Right forelimb (tissue), 1 donor: ENCODE results near the gene NR4A3.

Experiments used
- DNase-seq: peaks from one replicate; pipeline ENCODE4 v3.0.0-alpha.2; 2018

The NR4A3 gene

DNA sequence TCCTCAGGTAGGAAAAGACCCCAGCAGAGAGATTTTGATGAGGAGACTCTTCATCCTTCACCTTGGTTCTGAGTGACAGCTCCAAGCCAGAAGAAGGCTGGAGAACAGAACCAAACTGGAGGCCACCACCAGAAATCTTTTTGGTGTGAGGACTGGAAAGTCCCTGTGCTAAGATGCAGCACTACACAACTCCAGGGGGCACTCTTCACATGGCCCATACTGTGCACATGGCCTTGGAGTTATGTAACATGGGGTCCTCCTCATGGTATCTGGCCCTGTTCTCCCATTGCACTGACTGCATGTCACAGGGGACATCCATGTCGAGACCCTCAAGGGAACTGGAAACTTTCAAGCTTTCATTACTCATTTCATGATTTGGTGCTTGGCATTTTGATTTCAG, 67.4 kb downstream of the NR4A3 start:
- no peak for DNase-seq

DNA sequence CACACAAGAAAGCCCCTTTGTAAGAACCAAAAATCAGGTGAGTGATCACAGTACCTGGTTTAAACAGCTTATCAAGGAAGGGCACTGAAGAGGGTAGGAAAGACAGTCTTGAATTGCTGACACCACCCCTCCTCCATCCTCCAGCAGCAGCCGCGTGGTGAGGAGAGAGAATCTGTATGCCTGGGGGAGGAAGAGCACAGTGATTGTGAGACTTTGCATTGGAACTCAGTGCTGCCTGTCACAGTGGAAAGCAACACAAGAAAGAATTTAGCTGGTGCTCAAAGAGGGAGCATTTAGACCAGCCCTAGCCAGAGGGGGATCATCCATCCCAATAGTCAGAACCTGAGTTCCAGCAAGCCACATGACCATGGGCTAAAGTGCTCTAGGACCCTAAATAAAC, 73.1 kb downstream of the NR4A3 start:
- DNase-seq, result no peak

DNA sequence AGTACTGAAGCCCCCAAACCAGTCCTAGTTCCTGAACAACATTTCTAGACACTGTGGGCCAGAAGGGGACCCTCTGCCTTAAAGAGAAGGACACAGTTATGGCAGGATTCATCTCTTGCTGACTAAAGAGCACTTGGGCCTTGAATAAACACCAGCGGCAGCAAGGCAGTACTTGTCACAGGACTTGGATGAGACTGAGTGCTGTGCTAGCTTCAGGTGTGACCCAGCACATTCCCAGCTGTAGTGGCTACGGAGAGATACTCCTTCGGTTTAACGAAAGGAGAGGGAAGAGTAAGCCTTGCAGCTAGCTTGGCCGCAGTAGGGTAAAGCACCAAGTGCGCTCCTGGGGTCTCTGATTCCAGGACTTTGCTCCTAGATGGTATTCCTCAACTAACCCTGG, 73.8 kb downstream of the NR4A3 start:
- DNase-seq, result no peak

DNA sequence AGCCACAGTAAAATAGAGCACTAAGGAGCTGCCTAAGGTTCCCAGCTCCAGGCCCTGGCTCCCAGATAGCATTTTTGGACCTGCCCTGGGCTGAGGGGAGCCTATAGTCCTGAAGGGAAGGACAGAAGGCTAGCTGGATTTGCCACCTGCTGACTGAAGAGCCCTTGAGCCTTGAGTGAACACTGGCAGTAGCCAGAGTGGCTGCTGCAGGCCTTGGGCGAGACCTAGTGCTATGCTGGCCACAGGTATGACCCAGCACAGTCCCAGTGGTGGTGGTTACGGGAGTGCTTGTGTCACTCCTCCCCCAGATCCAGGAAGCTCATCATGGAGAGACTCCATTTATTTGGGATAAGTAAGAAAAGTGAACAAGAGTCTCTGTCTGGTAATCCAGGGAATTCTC, 74.4 kb downstream of the NR4A3 start:
- no peak for DNase-seq

DNA sequence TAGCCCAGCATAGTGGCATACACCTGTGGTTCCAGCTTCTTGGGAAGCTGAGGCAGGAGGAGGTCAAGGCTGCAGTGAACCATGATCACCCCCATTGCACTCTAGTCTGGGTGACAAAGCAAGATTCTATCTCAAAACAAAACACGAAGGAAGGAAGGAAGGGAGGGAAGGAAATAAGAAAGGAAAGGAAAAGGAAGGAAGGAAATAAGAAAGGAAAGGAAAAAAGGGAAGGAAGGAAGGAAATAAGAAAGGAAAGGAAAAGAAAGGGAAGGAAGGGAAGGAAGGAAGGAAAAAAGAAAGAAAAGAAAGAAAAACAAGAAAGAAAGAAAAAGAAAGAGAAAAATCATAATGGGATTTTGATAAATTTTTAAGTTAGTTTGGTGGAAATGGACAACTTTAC, 81.7 kb downstream of the NR4A3 start:
- DNase-seq, result no peak

DNA sequence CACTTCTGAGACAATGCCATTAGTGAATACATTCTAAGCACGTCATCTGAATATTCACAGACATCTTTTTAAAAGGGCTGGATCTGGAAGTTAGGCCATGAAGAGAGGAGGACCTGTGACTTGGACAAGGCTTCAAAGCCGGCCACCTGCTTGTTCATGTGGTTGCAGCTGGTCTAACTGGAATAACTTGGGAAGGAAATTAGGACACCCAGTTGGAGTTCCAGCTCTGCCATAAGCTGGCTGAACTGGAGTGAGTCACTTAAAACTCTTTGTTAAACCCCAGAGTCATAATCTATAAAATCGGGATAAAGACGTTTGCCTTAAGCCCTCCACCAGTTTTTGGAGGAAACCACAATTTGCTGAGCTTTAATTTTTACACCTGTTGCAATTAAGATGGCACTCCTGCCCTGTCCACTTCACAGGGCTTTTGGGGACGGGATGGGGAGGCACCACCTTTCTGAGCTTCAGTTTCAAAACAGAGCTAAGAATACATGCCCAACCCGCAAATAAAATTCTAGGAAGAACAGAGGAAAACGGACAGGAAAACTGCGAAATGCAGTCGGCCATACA, 84.2 kb downstream of the NR4A3 start:
- no peak for DNase-seq

DNA sequence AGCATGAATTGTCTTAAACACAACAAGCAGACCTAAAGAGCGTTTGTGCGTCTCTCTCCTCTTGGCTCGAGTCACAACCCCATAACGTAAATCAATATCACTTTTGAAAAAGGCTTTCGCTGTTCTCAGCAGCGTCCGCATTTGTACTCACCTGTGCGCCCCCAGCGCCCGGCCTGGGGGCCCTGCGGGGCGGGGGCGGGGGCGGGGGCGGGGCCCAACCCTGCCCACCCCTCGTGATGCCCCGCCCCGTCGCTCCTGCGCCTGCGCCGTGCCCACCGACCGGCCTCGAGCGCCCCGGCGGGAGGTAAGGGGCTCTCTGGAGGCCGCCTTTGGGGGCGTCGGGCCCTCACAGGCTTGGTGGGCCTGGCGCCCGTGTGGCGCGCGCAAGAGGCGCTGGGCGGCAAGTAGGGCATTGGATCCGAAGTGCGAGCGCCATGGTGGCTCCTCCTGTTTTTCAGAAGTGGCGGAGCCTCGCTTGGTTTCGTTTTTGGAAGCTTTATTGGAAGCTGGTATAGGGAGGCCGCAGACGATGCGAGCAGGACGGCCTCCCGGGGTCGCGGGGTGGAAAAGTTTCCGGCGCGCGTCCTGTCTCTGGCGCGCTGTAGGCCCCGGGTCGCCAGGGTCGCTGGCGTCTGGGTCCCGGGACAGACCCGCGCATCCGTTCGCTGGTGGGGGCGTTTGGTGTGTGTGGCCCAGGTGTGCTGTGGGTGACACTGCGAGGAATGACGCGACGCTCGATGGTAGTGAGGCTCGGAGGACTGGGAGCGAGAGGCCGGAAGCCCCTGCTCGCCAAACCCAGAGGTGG, 84.9 kb downstream of the NR4A3 start, which contains the start of gene STX17:
Gene STX17, plus strand, starts transcription at position 252 of the 805 bp plus-strand sequence. CDS start 8,586 bp downstream, outside the sequence.
- peak; percentile 90 for DNase-seq

DNA sequence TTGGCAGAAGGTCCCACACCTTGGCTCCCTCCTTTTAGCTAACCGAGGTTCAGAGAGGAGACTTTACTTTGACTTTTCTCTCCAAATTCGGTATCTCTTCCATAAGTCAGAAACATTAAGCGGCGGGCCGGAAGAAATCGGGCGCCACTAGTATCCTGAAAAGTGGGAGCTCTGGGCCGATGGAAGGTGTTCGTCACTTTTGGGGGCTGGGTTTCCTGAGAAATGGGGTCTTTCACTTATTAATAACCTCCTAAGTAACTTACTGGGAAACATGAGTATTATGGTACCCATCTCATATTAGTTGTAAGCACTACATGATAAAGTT, 85.5 kb downstream of the NR4A3 start:
- no peak for DNase-seq

DNA sequence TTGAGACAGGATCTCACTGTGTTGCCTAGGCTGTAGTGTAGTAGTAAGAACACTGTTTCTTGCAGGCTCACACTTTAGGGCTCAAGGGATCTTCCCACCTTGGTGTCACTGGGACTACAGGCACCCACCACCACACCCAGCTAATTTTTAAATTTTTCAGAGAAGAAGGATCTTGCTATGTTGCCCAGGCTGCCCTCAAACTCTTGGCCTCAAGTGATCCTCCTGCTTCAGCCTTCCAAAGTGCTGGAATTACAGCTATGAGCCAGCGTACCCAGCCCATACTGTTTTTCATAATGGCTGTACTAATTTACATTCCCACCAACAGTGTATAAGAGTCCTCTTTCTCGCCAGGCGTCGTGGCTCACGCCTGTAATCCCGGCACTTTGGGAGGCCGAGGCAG, 89.9 kb downstream of the NR4A3 start:
- DNase-seq, result no peak
